Ishikawa (cell line): Measurements from ENCODE around the gene ACTMAP.

ENCODE experiments used
- CEBPB ChIP-seq: IDR thresholded peaks from 2 replicates; pipeline ENCODE4 v1.6.1; 2012
- CREB1 ChIP-seq: IDR thresholded peaks from 2 replicates; pipeline ENCODE4 v1.6.1; 2012; ENCODE audit warnings: low read depth
- EGR1 ChIP-seq: IDR thresholded peaks from 2 replicates; pipeline ENCODE4 v1.6.1; 2012
- EP300 ChIP-seq: IDR thresholded peaks from 2 replicates; pipeline ENCODE4 v1.6.1; 2012; ENCODE audit warnings: borderline replicate concordance
- FOXM1 ChIP-seq: IDR thresholded peaks from 2 replicates; pipeline ENCODE4 v1.6.1; 2012; ENCODE audit warnings: low read depth, borderline replicate concordance
- NFIC ChIP-seq: IDR thresholded peaks from 2 replicates; pipeline ENCODE4 v1.6.1; 2012
- RAD21 ChIP-seq: IDR thresholded peaks from 2 replicates; pipeline ENCODE4 v1.6.1; 2012; ENCODE audit warnings: low read depth
- TAF1 ChIP-seq: IDR thresholded peaks from 2 replicates; pipeline ENCODE4 v1.6.1; 2012; ENCODE audit warnings: low read depth, mild to moderate bottlenecking
- TCF12 ChIP-seq: IDR thresholded peaks from 2 replicates; pipeline ENCODE4 v1.6.1; 2012; ENCODE audit warnings: low read depth
- TEAD4 ChIP-seq: IDR thresholded peaks from 2 replicates; pipeline ENCODE4 v1.6.1; 2012
- YY1 ChIP-seq: IDR thresholded peaks from 2 replicates; pipeline ENCODE4 v1.6.1; 2012; ENCODE audit warnings: low read depth
- ZBTB7A ChIP-seq: IDR thresholded peaks from 2 replicates; pipeline ENCODE4 v1.6.1; 2012; ENCODE audit warnings: low read depth
- TF ChIP-seq, protein P1 (sequence below): IDR thresholded peaks from 2 replicates; pipeline ENCODE4 v1.6.1; 2012
- TF ChIP-seq, protein P2 (sequence below): IDR thresholded peaks from 2 replicates; pipeline ENCODE4 v1.6.1; 2012; ENCODE audit warnings: low read depth, mild to moderate bottlenecking
- TF ChIP-seq, protein P3 (sequence below): IDR thresholded peaks from 2 replicates; pipeline ENCODE4 v1.6.1; 2012

The ACTMAP gene

GRCh38 chr19:40718774-40719391, 31.4 kb downstream of the ACTMAP start:
- TF ChIP-seq EP300 (peak; percentile 66; the same call in 1 of the 2 replicates), TCF12 (peak; percentile 86), EGR1 (no peak), TEAD4 (no peak), TAF1 (no peak), NFIC (peak; percentile 53; the same call in 1 of the 2 replicates), FOXM1 (no peak), YY1 (no peak), CEBPB (no peak), RAD21 (peak; percentile 24; the same call in 1 of the 2 replicates), ZBTB7A (peak; percentile 82; the same call in 1 of the 2 replicates), CREB1 (no peak)
- TF ChIP-seq, protein P1, sequence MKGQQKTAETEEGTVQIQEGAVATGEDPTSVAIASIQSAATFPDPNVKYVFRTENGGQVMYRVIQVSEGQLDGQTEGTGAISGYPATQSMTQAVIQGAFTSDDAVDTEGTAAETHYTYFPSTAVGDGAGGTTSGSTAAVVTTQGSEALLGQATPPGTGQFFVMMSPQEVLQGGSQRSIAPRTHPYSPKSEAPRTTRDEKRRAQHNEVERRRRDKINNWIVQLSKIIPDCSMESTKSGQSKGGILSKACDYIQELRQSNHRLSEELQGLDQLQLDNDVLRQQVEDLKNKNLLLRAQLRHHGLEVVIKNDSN = peak; percentile 92
- TF ChIP-seq, protein P2, sequence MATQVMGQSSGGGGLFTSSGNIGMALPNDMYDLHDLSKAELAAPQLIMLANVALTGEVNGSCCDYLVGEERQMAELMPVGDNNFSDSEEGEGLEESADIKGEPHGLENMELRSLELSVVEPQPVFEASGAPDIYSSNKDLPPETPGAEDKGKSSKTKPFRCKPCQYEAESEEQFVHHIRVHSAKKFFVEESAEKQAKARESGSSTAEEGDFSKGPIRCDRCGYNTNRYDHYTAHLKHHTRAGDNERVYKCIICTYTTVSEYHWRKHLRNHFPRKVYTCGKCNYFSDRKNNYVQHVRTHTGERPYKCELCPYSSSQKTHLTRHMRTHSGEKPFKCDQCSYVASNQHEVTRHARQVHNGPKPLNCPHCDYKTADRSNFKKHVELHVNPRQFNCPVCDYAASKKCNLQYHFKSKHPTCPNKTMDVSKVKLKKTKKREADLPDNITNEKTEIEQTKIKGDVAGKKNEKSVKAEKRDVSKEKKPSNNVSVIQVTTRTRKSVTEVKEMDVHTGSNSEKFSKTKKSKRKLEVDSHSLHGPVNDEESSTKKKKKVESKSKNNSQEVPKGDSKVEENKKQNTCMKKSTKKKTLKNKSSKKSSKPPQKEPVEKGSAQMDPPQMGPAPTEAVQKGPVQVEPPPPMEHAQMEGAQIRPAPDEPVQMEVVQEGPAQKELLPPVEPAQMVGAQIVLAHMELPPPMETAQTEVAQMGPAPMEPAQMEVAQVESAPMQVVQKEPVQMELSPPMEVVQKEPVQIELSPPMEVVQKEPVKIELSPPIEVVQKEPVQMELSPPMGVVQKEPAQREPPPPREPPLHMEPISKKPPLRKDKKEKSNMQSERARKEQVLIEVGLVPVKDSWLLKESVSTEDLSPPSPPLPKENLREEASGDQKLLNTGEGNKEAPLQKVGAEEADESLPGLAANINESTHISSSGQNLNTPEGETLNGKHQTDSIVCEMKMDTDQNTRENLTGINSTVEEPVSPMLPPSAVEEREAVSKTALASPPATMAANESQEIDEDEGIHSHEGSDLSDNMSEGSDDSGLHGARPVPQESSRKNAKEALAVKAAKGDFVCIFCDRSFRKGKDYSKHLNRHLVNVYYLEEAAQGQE = no peak
- TF ChIP-seq, protein P3, sequence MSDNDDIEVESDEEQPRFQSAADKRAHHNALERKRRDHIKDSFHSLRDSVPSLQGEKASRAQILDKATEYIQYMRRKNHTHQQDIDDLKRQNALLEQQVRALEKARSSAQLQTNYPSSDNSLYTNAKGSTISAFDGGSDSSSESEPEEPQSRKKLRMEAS = peak; percentile 89

DNA sequence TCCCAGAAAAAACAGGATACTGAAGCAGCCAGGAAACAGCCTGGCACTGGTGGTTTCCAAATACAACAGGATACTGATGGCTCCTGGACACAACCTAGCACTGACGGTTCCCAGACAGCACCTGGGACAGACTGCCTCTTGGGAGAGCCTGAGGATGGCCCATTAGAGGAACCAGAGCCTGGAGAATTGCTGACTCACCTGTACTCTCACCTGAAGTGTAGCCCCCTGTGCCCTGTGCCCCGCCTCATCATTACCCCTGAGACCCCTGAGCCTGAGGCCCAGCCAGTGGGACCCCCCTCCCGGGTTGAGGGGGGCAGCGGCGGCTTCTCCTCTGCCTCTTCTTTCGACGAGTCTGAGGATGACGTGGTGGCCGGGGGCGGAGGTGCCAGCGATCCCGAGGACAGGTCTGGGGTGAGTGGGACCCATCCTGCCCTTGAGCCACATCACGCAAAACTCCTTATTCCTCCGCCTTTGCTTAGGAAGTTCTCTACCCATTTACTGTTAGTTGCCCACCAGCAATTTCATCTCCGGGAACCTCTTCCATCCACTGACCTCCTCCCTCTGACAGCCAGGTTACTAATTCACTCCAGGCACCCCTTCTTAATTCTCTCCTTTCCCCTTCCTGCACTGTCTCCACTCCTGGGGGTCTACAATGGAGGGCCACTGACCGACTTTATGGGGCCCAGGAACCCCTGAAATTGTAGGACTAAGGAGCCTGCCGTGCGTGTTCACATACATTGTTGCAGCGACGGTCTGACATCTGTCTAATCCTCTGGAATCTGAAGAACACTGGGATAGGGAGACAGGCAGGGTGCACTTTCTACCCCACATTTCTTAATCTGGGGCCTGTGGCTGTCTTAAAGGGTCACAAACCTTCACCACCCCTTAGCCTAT, 32.1 kb downstream of the ACTMAP start:
- TF ChIP-seq TEAD4 = no peak
- TF ChIP-seq TAF1 = no peak
- TF ChIP-seq ZBTB7A = no peak
- TF ChIP-seq, protein P3 = no peak
- no peak for TF ChIP-seq EGR1
- no peak for TF ChIP-seq NFIC
- TF ChIP-seq YY1 = no peak

DNA sequence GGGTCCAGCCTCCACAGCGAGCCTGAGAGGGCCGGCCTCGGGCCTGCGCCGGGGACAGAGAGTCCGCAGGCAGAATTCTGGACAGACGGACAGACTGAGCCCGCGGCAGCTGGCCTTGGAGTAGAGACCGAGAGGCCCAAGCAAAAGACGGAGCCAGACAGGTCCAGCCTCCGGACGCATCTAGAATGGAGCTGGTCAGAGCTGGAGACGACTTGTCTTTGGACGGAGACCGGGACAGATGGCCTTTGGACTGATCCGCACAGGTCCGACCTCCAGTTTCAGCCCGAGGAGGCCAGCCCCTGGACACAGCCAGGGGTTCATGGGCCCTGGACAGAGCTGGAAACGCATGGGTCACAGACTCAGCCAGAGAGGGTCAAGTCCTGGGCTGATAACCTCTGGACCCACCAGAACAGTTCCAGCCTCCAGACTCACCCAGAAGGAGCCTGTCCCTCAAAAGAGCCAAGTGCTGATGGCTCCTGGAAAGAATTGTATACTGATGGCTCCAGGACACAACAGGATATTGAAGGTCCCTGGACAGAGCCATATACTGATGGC, 32.9 kb downstream of the ACTMAP start:
- TF ChIP-seq, protein P2 = no peak
- TF ChIP-seq TEAD4 (no peak), TCF12 (no peak), EGR1 (no peak), CREB1 (no peak), EP300 (no peak), RAD21 (no peak), YY1 (no peak), NFIC (no peak), TAF1 (no peak), ZBTB7A (no peak), CEBPB (no peak), FOXM1 (no peak)
- TF ChIP-seq, protein P1 = no peak
- TF ChIP-seq, protein P3 = no peak; the same call in 1 of the 2 replicates

DNA sequence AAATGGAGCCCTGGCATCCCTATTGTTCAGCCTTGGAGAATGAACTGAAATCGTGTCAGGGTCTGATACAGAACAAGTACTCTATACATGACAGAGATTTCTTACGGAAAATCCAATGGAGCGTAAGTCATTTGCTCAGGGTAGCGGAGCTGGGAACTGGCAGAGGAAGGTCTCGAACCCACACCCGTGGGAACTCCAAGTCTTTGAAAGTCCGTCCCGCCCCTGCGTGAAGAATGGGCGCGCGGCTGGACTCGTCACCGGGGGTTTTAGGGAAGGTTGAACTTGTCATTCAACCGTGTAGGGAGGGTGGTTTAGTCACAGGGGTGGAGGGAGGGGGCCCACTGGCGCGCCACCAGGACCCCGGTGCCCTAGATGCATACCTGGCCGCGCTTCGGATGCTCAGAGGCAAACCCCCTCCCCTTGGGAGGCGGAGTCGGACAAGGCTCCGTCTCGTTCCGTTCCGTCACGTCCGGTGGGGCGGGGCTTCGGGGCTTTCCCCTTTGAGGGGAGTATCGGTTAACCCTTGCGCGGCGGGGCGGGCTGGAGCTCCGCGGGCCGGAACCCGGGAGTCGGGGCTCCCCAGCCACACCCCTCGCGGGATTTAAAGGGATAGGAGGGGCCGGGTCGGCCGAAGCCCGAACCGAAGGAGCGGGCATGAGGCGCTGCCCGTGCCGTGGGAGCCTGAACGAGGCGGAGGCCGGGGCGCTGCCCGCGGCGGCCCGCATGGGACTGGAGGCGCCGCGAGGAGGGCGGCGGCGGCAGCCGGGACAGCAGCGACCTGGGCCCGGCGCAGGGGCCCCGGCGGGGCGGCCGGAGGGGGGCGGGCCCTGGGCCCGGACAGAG, 33.6 kb downstream of the ACTMAP start, which contains the start of the genes COQ8B and ITPKC:
COQ8B (minus strand) TSS at position 405 of the 843 bp plus-strand sequence. CDS start 2,254 bp downstream, outside the sequence.
ITPKC (plus strand) TSS at position 631 of the 843 bp plus-strand sequence; CDS start at position 655, 24 bp downstream.
- TF ChIP-seq, protein P1 = no peak
- TF ChIP-seq FOXM1 = 0 out of 2 replicates have a peak, but pooled peaks have one; percentile 30
- TF ChIP-seq EP300 = no peak
- 0 out of 2 replicates have a peak, but pooled peaks have one; percentile 14 for TF ChIP-seq NFIC
- no peak for TF ChIP-seq CEBPB
- TF ChIP-seq TAF1 = no peak; the same call in 1 of the 2 replicates
- TF ChIP-seq EGR1 = no peak
- TF ChIP-seq YY1 = no peak
- TF ChIP-seq, protein P2 = no peak
- TF ChIP-seq TCF12 = no peak
- peak; percentile 79 for TF ChIP-seq ZBTB7A
- peak; percentile 85 for TF ChIP-seq CREB1
- TF ChIP-seq, protein P3 = peak; percentile 24; the same call in 1 of the 2 replicates
- peak; percentile 40; the same call in 1 of the 2 replicates for TF ChIP-seq TEAD4
- no peak for TF ChIP-seq RAD21
